GM12872 (cell line): ENCODE data around the gene WNT16.

ENCODE experiments used
- CTCF ChIP-seq: IDR thresholded peaks from 3 replicates; pipeline ENCODE4 v1.5.1; 2011; ENCODE audit warnings: low read depth, mild to moderate bottlenecking, low read length, moderate library complexity; ENCODE audit not compliant: insufficient read depth

WNT16 gene

GRCh38 chr7:121360564-121360963 lies 31.8 kb downstream of the WNT16 start:
- TF ChIP-seq CTCF: no peak

GRCh38 chr7:121366852-121367431 lies 38.1 kb downstream of the WNT16 start:
- TF ChIP-seq CTCF: peak; percentile 58; the same call in 2 of the 3 replicates

- TF ChIP-seq CTCF: no peak
Observed at GRCh38 chr7:121369462-121369861, 40.7 kb downstream of the WNT16 start.

GRCh38 chr7:121371367-121371766 lies 42.6 kb downstream of the WNT16 start:
- no peak for TF ChIP-seq CTCF

- no peak for TF ChIP-seq CTCF
Observed at GRCh38 chr7:121371883-121372282, 43.1 kb downstream of the WNT16 start.

GRCh38 chr7:121372376-121373010 lies 43.7 kb downstream of the WNT16 start:
- TF ChIP-seq CTCF: no peak

GRCh38 chr7:121373177-121373576 lies 44.4 kb downstream of the WNT16 start:
- TF ChIP-seq CTCF: peak; percentile 26; the same call in 1 of the 3 replicates
